Measurements from ENCODE around the gene ADK.

GRCh38 chr10:74120911-74121310, 30.1 kb upstream of the ADK start:
- TF ChIP-seq CHD1 (IDR thresholded peaks at IDR 0.05; ENCODE audit: low read depth, low read length) (no peak), MAZ (IDR thresholded peaks at IDR 0.05; ENCODE audit: borderline replicate concordance, low read depth, low read length) (no peak), POLR2A (IDR thresholded peaks at IDR 0.05; ENCODE audit: low read depth, low read length) (no peak), MXI1 (IDR thresholded peaks at IDR 0.05; ENCODE audit: borderline replicate concordance, low read depth, low read length) (no peak), RAD21 (IDR thresholded peaks at IDR 0.05; ENCODE audit: low read length) (no peak), NFE2L2 (IDR thresholded peaks at IDR 0.05; ENCODE audit: low read depth, low read length) (no peak), RFX5 (IDR thresholded peaks at IDR 0.05; ENCODE audit: low read depth, low read length) (no peak), BHLHE40 (IDR thresholded peaks at IDR 0.05; ENCODE audit: low read depth, low read length) (no peak), FOS (IDR thresholded peaks at IDR 0.05; ENCODE audit: low read depth, low read length) (no peak), SMC3 (IDR thresholded peaks at IDR 0.05; ENCODE audit: low read depth, low read length) (no peak), CEBPB (IDR thresholded peaks at IDR 0.05; ENCODE audit: low read depth, low read length) (no peak), RCOR1 (IDR thresholded peaks at IDR 0.05; ENCODE audit: insufficient replicate concordance, low read length) (no peak)
- TF ChIP-seq, protein P1, sequence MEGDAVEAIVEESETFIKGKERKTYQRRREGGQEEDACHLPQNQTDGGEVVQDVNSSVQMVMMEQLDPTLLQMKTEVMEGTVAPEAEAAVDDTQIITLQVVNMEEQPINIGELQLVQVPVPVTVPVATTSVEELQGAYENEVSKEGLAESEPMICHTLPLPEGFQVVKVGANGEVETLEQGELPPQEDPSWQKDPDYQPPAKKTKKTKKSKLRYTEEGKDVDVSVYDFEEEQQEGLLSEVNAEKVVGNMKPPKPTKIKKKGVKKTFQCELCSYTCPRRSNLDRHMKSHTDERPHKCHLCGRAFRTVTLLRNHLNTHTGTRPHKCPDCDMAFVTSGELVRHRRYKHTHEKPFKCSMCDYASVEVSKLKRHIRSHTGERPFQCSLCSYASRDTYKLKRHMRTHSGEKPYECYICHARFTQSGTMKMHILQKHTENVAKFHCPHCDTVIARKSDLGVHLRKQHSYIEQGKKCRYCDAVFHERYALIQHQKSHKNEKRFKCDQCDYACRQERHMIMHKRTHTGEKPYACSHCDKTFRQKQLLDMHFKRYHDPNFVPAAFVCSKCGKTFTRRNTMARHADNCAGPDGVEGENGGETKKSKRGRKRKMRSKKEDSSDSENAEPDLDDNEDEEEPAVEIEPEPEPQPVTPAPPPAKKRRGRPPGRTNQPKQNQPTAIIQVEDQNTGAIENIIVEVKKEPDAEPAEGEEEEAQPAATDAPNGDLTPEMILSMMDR (conservative IDR thresholded peaks at IDR 0.05; ENCODE audit: low read depth, low read length) = no peak
- TF ChIP-seq, protein P2, sequence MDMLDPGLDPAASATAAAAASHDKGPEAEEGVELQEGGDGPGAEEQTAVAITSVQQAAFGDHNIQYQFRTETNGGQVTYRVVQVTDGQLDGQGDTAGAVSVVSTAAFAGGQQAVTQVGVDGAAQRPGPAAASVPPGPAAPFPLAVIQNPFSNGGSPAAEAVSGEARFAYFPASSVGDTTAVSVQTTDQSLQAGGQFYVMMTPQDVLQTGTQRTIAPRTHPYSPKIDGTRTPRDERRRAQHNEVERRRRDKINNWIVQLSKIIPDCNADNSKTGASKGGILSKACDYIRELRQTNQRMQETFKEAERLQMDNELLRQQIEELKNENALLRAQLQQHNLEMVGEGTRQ (IDR thresholded peaks at IDR 0.05; ENCODE audit: low read depth, low read length) = no peak

All from IMR-90 (cell line).